GM21423 (cell line): ENCODE data around the gene HHAT.
"Not testable (repeated sequence)": the region's sequence is repeated elsewhere in the genome, so short reads cannot be mapped to it uniquely, and the experiment has no call there.

Source experiments
- ATAC-seq: cut with Tn5 transposase; IDR thresholded peaks from one replicate; pipeline ENCODE4 v1.9.1; 2021; ENCODE audit warnings: mild to moderate bottlenecking, moderate library complexity; ENCODE audit not compliant: unreplicated experiment

The HHAT gene

DNA sequence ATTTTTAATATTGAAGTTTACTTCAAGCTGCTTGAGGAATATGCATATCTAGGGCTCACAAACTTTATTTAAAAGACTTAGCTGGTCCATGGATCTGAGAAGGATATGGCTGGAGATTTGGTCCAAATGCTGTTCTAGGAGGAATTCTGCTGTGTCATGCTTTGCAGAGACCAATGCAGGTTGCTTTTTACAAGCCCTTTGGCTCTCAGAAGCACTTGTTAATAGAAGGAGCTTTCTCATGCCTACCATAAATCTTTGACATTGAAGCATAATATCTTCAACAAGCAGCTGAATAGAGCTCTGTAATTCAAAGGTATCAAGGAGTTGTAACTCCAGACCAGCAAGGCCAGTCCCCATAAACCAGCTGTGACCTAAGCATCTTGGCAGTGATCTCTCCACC is 299.1 kb downstream of the HHAT start:
- no peak for ATAC-seq

GRCh38 chr1:210629276-210629675 is 300.6 kb downstream of the HHAT start:
- ATAC-seq = no peak

DNA sequence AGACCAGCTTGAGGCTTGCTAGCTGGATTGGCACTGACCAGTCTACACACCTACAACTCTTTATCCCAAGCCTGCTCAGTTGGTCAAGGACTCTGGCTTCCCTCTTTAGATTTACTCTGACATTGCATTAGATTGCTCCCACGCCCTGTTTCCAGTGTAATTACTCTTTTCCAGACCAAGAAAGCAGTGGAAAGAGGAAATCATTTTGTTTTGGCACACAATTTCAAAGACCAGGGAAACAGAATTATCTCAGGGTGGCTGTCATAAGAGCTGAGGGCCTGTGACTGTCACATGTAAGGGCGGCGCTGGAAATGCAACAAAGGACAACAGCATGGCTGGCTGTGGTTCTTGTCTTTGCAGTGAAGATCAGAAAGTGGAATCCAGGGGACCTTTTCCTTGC is 302.7 kb downstream of the HHAT start:
- no peak for ATAC-seq

GRCh38 chr1:210633140-210633539 is 304.4 kb downstream of the HHAT start:
- no peak for ATAC-seq

DNA sequence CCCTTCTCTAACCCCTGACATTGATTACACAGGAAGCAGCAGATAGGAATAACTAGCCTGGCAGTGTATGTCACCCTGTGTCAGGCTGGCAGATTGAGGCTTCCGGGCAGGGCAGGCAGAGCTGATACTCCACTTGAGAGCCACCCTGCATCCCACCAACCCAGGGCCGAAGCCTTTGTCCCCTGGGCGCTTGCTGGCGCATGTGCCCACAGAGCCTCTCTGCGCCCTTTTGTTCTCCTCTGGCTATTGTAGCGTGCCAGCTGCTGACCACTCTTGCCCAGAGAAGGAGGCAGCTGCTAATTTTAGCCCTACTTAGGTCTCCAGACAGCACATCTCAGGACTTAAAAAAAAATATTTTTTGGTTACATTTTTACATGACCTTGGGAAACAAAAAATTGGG is 304.9 kb downstream of the HHAT start:
- ATAC-seq = no peak

DNA sequence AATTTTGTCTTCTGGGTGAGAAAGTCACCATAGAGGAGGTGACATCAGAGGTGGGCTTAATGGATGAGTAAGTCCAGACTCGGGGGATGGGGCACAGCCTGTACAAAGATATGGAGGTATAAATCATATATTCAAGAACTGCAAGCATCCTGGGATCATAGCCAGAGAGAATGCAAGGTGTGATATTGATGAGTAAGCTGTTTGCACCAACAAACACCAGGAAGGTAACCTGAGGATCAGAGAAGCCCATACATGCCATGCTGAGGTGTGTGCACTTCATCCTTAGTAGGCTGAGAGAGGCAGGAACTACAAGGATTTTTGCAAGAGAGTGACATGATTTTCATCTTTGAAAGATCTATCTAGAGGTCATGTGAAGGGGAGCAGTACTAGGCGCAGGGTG is 306.4 kb downstream of the HHAT start:
- ATAC-seq = no peak

DNA sequence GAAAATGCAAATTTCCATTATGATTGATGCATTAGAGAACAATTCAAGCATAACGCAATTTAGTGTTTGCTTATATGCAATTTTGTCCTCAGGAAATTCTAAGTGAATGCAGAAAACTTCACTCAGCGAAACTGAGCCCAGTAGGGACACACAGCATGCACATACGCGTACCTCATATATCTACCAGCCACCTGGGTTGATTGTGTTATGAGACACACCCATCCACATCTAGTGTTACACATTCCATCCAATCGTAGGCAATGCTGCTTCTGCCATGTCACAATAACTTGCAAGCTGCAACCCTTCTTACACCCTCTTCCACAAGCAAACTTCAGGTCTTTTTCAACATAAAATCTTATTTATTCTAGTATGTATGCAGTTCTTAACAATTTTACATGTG is 312.9 kb downstream of the HHAT start:
- ATAC-seq = no peak

DNA sequence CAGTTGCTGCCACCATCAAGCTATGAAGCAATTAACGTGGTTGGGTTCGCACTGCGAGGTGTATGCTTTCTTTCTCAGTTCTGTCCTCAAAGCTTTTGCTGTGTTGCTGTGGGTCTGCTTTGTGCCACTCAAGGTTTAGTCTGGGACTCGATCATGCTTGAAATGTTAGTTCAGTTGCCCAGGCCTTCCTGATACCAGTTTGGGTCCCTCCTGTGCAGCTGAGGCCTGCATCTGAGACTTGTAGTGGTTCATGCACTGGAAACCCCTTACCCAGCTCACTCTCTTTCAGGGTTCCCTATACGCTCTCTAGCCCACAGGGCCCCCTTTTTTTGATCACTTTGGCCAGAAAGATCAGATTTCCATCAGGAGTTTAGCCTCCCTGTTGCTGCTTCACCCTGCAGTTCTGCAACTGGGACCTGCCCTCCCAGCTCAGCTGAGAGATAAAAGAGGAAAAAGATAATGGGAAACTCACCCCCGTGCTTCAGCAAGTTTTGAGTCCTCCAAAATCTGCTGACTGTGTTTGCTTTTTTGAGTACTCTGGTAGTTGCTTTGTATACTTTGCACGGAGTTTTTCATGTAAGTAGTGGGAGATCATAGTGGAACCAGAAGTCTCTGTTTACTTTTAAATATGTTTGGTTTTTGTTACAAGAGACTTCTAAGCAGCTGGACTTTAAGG is 317.0 kb downstream of the HHAT start:
- ATAC-seq = no peak

DNA sequence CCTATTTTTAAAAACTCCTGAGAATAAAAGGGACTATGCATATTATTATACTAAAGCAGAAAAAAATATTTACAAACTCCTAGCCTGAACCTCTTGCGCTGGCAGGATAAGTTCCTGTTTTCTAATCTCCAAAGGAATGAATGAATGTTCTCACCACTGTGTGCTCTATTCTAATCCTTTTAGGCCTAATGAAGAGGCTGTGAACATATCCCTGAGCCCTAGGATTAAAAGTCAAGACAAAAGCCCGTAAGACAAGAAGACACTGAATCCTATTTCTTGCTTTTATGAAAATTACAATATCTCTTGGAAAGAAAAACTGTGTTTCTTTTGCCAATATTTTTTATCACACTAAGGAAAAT is 317.5 kb downstream of the HHAT start:
- no peak for ATAC-seq

GRCh38 chr1:210647406-210648333 is 319.0 kb downstream of the HHAT start:
- no peak for ATAC-seq

DNA sequence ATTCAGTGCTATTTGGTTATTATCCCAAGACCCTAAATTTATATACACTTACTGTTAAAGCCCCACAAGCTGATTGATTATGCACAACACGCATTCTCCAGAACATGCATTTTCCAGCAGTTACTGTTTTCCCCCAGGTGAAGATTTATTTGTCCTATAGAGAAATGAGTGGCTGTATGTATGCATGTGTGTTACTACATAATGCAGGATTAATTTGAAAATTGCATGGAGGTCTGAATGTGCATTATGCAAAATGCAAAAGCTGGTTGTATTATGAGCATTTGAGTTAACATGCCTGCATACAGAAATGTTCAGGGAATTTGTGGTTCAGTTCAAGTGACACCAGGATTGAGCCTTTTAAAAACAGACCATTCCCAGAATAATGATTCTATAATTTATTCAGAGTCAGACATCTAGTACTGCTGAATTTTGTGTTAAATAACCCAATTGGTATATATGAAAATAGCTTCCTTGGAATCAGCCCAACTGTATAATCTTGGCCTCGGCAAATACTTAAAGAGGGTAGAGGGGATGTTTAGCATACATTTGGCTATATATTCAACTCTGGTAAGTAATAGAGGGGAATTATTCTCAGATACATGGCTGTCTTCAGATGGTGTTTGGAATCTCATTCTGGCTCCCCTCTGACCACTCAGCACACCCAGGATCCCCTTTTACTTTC is 320.0 kb downstream of the HHAT start:
- no peak for ATAC-seq

- ATAC-seq = no peak
Measured at GRCh38 chr1:210650403-210650802, 321.7 kb downstream of the HHAT start.

DNA sequence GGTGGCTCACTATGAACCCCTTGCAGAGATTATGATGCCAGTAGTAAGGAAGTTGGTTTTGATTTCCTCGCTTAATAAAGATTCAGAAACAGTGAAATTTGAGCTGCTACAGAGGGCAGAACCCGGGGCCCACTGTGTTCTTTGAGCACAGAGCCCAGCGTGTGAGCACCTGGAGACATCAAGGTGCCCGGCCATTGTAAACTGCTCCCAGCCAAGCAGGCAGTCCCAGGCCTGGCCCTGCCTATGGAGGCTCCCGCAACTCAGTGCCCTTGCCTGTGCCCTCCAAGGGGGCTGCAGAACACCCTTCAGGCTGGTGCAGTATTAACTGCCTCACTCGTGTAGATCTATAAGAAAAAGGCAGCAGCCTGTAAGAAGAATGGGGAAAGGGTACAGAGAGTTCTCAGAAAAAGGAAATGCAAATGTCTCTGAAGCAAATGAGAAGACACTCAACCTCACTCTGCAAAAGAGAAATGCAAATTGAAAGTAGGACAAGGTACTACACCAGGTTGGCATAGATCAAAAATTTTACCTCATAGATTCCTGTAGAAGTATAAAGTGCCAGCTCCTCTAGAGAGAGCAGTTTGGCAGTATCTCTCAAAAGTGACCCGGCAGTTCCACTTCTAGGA is 323.7 kb downstream of the HHAT start:
- ATAC-seq = no peak

- ATAC-seq = no peak
Measured at GRCh38 chr1:210653771-210654170, 325.1 kb downstream of the HHAT start.

GRCh38 chr1:210654176-210654981 is 325.7 kb downstream of the HHAT start:
- ATAC-seq = no peak

- ATAC-seq = no peak
Measured at GRCh38 chr1:210655511-210655910, 326.8 kb downstream of the HHAT start.

- no peak for ATAC-seq
Measured at GRCh38 chr1:210657806-210658205, 329.1 kb downstream of the HHAT start.

GRCh38 chr1:210661520-210661919 is 332.8 kb downstream of the HHAT start:
- not testable (repeated sequence) for ATAC-seq

- ATAC-seq = no peak
Measured at GRCh38 chr1:210662291-210663050, 333.8 kb downstream of the HHAT start.
